ENCODE measurements around the gene CNPY3.
"Not testable (repeated sequence)": the region's sequence is repeated elsewhere in the genome, so short reads cannot be mapped to it uniquely, and the experiment has no call there.

Gene CNPY3

DNA sequence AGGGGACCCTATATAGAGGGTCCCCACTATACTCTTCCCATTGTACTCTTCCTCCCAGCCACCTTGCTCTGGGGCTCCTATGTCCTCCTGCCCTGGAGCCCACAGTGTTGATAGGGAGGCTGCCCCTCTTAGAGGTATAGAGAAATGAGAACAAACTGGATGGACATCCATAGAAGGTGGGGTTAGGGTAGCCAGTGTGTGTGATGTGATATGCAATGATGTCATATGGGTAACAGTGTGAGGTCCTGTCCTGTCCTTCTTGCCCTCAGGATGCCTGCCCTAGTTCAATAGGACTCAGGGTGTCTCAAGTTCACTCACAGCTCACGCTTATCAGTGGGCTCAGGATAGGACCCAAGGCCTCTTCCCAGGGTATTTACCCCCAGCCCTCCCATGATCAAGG lies 13.0 kb upstream of the CNPY3 start:
- DNase-seq: no peak

DNA sequence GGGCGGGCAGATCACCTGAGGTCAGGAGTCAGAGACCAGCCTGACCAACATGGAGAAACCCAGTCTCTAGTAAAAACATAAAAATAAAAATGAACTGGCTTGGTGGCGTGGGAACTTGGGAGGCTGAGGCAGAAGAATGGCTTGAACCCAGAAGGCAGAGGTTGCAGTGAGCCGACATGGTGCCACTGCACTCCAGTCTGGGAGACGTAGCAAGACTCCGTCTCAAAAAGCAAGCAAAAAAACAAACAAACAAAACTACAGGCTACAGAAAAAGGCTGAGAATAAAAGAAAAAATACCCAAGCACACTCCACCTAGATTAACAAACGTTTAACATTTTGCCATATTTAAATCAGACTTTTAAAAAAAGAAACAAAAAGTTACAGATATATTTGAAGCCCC lies 7.5 kb upstream of the CNPY3 start:
- DNase-seq: no peak

DNA sequence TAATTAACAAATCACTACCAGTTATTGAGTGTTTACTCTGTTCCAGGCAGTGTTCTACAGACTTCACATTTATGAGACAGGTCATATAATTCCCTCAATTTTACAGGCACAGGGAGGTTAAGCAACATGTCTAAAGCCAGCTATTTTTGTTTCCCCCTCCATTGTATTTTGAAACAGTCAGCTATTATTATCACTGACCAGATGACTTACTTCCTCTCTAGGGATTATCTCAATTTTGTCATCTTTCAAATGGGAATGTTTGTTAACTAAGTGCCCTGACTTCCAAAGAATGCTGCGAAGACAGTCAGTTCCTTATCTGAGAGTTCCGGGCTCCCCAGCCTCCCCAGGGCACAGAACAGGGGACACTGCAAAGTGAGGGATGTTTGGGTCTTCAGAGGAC lies 5.6 kb upstream of the CNPY3 start:
- DNase-seq: no peak

DNA sequence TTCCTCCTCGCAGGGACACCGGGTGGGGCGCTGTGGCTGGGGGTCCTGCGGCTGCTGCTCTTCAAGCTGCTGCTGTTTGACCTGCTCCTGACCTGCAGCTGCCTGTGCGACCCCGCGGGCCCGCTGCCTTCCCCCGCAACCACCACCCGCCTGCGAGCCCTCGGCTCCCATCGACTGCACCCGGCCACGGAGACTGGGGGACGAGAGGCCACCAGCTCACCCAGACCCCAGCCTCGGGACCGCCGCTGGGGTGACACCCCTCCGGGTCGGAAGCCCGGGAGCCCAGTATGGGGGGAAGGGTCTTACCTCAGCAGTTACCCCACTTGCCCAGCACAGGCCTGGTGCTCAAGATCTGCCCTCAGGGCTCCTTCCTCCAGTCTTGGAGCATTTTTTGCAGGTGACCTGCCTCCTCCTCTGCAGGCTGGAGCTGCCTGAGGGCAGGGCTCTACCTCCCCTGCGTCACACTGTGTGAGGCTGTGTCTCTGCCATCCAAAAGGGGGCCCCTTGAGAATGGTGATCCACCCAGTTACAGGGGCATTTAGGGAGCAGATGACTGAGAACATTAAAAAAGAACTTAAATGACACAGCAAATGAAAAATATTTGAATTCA lies 3.9 kb upstream of the CNPY3 start:
- no peak for DNase-seq

DNA sequence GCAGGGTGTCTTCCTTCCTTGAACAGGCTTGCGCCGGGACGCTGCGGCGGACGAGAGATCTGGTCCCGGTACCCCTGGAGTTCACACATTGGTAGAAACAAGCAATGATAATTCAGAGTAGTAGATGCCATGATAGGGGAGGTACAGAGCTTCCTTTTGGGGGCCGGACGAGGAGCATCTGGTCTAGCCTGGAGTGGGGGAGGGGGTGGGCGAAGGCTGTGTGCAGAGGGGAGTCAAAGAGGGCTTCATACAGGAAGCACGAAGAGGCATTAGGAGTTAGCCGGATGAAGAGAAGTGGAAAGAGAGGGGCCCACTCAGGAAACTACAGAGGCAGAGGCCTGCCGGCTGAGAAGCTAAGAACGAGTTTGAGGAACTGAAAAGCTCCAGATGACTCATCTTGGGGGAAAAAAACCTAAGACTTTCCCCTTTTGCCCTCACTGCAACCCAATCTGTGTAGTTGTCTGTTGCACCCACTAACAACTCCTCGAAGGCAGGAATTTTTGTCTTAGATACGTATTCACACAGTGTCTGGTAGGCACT lies 611 bp downstream of the CNPY3 start:
- peak; percentile 91 for DNase-seq

DNA sequence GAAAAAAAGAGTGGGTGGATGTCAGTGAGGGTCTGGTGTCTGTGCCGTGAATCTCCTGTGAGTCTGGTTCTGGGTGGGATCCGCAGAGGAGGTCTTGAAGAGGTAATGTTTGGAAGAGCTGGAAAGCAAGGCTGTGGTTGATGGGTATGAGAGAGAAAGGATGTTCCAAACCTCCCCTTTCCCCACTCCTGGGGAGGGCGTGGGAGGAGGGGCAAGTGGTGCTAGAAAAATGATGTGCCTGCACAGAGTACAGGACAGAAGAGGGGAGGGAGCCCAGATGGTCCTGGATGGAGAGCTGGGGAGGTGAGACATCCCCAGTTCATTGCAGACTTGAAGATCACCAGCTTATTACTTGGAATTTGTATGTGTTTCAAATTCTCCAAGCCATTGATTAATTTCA lies 3.1 kb downstream of the CNPY3 start:
- DNase-seq: no peak

DNA sequence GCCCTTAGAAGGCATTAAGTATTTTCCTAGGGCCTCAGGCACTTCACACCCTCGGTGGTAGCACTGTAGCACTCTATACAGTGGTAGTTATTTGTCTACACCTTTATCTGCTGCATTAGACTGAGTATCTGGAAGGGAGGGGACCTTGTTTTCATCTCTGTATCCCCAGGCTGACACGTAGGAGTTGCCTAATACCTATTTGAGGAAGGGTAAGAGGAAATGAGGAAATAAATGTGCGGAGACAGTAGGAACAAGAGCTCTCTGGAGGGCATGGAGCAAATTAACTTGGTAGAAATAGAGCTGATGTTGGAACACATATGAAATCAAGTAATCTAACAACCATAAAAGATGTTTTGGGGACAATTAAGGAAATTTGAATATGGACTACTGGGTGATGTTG lies 3.9 kb downstream of the CNPY3 start:
- no peak for DNase-seq

DNA sequence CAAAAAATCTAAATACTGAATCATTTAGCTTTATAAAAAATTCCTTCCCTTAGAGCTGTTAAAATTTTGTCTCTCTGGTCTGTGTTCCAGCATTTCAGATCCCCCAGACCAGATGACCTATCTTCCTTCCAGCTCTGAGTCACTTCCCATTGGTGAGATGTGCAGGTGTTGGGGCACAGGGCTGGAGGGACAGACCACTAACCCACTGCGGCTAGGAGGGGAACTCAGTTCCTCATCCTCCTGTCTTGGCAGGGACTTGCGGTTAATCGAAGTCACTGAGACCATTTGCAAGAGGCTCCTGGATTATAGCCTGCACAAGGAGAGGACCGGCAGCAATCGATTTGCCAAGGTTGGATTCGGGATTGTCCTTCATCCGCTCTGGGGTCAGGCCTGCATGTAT lies 6.0 kb downstream of the CNPY3 start:
- no peak for DNase-seq

DNA sequence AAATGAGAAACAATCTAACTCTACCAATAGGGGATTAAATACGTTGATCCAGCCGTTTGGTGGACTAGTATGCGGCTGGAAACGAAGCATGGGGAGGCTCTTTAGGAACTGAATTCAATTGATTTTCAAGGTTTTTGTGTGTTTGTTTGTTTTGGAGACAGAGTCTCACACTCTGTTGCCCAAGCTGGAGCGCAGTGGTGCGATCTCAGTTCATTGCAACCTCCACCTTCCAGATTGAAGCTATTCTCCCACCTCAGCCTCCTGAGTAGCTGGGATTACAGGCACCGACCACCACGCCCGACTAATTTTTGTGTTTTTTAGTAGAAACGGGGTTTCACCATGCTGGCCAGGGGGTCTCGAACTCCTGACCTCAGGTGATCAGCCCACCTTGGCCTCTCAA lies 7.1 kb downstream of the CNPY3 start:
- DNase-seq: no peak

DNA sequence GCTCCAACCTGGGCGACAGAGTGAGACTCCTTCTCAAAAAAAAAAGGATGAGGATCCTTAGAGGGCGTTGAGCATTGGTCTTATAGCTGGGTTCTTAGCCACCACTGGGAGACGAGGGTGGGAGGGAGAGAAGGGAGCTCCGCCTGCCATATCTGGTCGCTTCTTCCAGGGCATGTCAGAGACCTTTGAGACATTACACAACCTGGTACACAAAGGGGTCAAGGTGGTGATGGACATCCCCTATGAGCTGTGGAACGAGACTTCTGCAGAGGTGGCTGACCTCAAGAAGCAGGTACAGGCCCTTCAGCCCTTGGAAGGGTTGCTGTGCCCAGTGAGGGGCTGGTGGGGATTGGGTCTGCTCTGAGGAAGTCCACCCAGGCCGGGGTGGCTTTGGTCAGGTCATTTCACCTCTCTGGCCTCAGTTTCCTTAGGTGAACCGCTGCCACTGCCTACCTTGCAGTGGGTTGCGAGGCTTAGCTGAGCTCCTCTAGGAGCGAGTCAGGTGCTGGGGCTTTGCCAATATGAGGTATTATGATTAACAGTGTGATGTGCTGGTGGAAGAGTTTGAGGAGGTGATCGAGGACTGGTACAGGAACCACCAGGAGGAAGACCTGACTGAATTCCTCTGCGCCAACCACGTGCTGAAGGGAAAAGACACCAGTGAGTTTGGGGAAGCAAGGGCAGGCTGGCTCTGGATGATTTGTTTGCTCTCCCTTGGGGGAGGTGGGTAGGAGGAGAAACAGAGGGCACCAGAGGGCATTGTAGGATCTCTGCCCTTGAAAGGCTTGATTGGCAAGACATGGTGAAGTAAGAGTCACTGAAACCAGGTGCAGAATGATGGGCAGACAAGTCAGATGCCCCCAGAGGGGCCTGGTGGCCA lies 8.5 kb downstream of the CNPY3 start:
- no peak for DNase-seq

DNA sequence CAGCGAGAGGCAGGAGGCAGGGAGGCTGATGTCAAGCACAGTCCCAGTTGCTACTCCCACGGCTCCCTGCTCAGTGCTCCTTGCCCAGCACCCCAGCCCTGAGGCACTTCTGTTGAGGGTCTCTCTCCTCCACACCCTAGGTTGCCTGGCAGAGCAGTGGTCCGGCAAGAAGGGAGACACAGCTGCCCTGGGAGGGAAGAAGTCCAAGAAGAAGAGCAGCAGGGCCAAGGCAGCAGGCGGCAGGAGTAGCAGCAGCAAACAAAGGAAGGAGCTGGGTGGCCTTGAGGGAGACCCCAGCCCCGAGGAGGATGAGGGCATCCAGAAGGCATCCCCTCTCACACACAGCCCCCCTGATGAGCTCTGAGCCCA lies 9.1 kb downstream of the CNPY3 start:
- DNase-seq: no peak

DNA sequence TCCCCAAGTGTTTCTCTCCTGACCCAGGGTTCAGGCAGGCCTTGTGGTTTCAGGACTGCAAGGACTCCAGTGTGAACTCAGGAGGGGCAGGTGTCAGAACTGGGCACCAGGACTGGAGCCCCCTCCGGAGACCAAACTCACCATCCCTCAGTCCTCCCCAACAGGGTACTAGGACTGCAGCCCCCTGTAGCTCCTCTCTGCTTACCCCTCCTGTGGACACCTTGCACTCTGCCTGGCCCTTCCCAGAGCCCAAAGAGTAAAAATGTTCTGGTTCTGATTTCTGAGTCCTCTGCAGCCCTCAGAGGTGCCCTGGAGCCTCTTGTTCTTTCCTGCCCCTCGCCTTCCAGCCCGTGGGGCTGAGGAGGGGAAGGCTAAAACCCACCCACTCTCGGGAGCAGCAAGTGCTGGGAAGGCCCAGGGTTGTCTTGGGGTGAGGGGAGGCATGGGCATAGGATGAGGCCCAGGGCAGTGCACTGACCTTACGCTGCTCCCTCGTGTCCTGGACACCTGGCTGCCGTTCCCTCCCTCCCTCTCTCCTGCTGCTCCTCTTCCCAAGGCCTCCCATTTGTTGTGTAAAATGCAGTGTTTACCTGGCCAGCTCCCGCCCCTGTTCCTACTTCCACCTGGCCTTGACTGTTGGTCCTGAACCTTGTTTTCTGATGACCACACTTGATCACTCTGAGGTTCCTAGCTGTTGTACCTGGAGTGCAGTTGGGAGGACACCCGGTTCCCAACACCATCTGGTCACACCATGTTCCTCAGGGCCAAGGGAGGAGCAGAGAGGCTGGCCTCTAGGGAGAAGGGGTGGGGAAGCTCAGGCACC lies 9.9 kb downstream of the CNPY3 start:
- DNase-seq: no peak

DNA sequence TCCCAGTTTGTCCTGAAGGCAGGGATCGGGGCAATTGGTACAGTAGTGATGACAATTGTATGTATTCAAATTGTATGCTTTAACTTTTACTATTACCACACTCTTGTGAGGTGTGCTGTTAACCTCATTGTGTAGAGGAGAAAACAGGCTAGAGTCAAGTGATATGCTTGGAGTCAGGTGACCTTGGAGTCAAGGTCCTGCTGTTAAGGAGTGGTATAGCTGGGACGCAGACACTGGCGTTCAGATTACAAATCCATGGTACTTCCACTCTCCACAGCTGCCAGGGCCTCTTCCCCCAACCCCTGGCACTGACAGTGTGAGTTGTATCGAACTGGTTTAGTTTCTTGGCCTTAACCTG lies 10.5 kb downstream of the CNPY3 start:
- DNase-seq: no peak

DNA sequence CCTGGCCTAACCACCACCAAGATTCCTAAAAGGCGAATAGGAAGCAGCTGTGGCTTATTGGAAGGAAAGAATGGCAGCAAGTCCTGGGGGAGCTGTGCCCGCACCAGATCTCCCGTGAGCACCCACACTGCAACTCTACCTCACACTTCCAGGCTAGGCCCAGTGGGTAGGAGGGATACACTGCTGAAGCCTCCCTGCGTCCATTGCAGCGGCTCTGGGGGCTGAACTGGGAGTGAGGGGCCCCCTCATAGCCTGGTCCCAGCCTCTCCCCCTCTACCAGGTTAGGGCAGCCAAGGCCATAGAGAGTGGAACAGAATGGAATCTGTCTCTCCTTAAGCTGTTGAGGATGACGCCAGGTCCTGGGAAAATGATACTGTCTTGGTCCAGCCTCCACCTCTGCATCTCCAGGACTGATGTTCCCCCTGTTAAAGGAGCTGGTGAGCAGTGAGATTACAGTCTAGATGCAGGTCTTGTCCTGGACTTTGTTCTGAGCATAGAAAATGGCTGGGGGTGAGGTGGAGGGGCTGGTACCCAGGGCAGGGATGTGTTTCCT lies 11.3 kb downstream of the CNPY3 start:
- no peak for DNase-seq

DNA sequence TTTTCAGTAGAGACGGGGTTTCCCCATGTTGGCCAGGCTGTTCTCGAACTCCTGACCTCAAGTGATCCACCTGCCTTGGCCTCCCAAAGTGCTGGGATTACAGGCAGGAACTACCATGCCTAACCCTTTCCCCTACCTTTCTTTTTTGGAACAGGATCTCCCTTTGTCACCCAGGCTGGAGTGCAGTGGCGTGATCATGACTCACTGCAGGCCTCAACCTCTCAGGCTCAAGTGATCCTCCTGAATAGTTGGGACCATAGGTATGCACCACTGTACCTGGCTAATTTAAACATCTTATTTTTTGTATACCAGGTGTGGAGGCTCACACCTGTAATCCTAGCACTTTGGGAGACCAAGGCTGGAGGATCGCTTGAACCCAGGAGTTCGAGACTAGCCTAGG lies 12.1 kb downstream of the CNPY3 start:
- DNase-seq: not testable (repeated sequence)

DNA sequence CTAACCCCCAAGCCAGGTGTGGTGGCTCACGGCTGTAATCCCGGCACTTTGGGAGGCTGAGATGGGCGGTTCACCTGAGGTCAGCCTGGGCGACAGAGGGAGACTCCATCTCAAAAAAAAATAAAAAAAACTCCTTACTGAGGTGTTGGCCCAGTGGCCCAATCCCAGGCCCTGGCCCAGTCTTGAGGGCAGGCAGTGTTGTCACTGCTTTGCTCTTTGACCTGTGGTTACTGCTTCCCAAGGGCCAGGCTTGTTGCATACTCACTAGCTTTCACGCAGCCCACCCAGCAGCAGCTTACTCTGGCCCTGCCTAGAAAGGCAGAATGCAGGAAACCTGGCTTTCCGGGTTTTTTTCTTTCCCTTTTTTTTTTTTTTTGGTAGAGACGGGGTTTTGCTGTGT lies 13.2 kb downstream of the CNPY3 start:
- no peak for DNase-seq

DNA sequence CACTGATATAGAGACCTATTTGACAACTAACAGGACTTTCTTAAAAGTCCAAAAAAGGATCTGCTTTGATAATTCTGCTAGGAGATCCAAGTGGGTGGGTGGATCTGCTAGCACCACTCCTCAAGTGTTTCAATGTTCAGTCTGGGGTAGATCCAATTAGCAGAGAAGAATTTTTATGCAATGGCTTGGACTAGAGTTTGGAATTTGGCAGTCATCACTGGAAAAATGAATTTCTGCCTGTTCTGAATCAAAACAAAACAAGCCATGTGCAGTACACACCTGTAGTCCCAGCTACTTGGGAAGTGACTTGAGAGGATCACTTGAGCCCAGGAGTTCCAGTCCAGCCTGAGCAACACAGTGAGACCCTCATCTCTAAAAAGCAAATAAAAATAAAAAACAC lies 18.7 kb downstream of the CNPY3 start:
- DNase-seq: no peak

DNA sequence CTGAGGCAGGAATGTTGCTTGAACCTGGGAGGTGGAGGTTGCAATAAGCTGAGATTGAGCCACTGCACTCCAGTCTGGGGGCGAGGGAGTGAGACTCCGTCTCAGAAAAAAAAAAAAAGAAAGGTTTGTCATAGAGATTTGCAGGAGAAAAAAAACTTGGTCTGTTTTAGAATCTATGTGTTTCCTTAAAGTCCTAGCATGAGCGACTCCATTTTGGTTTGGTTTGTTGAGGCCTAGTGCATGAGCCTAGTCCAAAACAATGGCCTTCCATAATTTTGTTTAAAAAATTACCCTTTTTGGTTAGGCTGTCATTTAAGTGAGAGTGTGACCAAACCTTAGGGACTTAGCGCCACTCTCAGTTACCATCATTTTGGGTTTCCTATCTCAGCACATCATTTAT lies 23.1 kb downstream of the CNPY3 start:
- DNase-seq: no peak

DNA sequence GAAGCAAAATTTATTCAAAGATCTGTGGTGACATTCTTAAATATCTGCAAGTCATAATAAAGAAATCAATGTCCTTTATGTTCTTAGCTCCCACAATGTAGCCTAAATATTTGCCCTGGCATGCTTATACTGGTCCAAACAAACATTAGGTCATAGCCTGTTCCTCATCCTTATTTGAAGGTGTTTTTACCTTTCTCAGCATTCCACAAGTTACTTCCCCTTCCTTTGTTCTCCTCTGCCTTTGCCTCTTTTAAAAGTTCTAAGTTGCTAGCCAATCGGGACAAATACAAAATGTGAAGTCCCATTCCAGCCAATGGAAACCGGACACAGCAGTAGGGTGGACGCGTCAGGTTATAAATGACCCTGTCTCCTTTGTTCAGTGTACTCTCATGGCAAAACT lies 25.1 kb downstream of the CNPY3 start:
- not testable (repeated sequence) for DNase-seq

DNA sequence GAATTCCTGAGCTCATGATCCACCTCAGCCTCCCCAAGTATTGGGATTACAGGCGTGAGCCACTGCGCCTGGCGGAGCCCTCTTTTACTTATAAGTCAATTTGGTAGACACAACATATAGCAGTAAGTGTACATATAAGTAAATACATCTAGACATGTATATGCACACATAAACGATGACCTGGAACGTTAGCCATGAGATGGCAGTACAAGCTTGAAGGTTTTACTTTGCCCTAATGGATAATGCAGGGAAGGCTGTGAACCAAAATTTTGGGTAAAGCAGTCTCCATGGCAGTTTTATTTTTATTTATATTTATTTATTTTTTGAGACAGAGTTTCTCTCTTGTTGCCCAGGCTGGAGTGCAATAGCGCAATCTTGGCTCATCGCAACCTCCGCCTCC lies 28.8 kb downstream of the CNPY3 start:
- DNase-seq: no peak

DNA sequence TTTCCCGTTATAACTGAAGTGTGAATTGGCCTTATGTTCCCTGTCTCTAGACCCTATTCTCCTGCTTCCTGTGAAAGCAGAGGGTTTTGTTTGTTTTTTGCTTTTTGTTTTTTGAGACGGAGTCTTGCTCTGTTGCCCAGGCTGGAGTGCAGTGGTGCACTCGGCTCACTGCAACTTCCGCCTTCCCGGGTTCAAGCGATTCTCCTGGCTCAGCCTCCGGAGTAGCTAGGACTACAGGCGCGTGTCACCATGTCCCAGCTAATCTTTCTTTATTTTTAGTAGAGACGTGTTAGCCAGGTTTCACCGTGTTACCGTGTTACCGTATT lies 30.6 kb downstream of the CNPY3 start:
- DNase-seq: no peak

DNA sequence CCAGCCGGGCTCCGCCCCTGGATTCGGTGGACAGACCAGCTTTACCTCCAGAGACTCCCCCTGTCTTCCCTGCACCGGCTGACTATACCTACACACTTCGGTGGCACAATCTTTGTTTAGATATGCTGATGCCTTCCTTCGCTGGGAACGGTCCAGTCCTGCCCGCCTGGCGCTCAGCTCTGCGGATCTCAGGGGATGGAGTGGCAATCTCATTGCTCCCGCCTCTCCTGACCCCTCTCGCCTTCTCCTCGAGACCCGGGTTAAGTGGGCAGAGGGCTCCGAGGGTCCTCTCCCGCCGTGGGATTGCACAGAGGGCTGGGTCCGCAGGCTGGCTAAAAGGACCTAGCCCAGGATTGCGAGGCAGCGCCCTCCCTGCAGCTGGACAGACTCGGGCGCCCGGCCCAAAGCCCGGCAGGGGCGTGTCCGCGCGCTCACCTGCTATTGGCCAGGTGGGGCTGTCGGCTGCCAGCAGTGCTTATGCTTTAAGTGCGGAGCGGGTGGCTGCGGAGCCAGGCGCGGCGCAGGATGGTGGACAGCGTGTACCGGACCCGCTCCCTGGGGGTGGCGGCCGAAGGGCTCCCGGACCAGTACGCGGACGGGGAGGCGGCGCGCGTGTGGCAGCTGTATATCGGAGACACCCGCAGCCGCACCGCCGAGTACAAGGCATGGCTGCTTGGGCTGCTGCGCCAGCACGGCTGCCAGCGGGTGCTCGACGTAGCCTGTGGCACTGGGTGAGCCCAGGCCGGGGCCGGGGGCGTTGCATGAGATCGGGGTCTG lies 31.2 kb downstream of the CNPY3 start, which contains the start of gene GNMT:
Gene GNMT, plus strand, starts transcription at position 512 of the 777 bp plus-strand sequence. Its CDS starts 14 bp downstream, at position 526.
- peak; percentile 70 for DNase-seq

DNA sequence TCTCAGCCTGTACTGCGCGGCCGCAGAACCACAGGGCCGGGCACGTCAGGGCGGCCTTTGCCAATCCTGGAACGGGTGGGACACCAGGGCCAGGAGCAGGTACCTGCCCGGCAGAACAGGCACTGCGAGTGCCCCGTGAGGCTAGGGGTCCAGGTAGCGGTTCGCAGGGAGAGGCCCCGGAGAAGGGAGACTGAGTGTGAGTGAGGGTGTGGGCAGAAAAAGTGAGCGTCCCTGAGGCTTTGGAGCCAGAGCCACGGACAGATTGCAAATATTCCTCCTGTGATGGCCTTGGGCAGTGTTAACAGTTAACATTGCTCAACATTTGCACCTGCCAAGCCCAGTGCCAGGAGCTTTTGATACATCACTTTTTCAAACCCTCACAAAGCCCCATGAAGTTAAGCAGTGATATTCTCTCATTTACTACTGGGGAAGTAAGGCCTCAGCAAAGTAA lies 31.8 kb downstream of the CNPY3 start:
- DNase-seq: no peak

Data from activated CD8-positive, alpha-beta memory T cell treated with anti-CD3 and anti-CD28 coated beads for 24 hours (primary cell).